Body of pancreas (tissue), 4 donors: ENCODE measurements around the gene PRDM13.
"Not testable (repeated sequence)": the region's sequence is repeated elsewhere in the genome, so short reads cannot be mapped to it uniquely, and the experiment has no call there.

Experiments
- CTCF ChIP-seq, 7 experiments: fragments of 450-650 bp in 4 of 7; fragments of 200-600 bp in 3 of 7; sonication (generic) in 3 of 7; IDR thresholded peaks; one replicate each; pipeline ENCODE4 v1.5.1; 2016 to 2019; ENCODE audit warnings: antibody characterized with exemption in 7 of 7
- POLR2A ChIP-seq, 3 donors: fragments of 450-650 bp; IDR thresholded peaks; one replicate each; pipeline ENCODE4 v1.6.1; 2016; ENCODE audit warnings: antibody characterized with exemption in 3 of 3, mild to moderate bottlenecking in 2 of 3

GRCh38 chr6:99622044-99622443 lies 15.4 kb downstream of the PRDM13 start:
- TF ChIP-seq CTCF, POLR2A (IDR thresholded peaks at IDR 0.05): not testable (repeated sequence)
